Measurements from ENCODE around the gene UBE3D.

Gene UBE3D

DNA sequence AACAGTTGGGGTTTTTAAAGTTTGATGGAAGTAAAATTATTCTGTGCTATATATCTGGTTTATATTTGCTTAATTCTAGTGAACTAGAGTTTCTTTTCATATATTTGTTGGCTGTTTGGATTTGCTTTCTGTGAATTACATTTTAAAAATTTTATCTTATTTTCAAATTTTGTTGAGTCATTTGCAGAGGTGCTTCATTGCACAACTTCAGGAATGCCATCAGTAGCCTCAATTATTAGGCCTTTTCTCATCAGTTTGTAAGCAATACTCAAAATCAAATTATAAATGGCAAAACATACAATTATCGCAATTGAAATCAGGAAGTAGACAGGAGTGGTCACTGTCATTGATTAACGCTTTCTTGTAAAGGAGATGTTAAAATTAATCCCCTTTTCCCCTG, 96.9 kb downstream of the UBE3D start:
- no peak overlapping the region for H3K27ac ChIP-seq (ENCODE audit: low read length)
- H3K36me3 ChIP-seq (ENCODE audit: control insufficient read depth, low read depth, low read length), result no peaks in the 10 kb centered on the region
- no peak overlapping the region for H3K9ac ChIP-seq (ENCODE audit: low read length)
- H3K27me3 ChIP-seq (ENCODE audit: control insufficient read depth, insufficient read depth, low read length), result no peaks in the 10 kb centered on the region
- H3K4me1 ChIP-seq (ENCODE audit: control insufficient read depth, low read depth, low read length), result no peaks in the 10 kb centered on the region
- H3K4me3 ChIP-seq (ENCODE audit: low read length), result no peak overlapping the region
- no peaks in the 10 kb centered on the region for H3K9me3 ChIP-seq (ENCODE audit: control insufficient read depth, low read depth, low read length)

DNA sequence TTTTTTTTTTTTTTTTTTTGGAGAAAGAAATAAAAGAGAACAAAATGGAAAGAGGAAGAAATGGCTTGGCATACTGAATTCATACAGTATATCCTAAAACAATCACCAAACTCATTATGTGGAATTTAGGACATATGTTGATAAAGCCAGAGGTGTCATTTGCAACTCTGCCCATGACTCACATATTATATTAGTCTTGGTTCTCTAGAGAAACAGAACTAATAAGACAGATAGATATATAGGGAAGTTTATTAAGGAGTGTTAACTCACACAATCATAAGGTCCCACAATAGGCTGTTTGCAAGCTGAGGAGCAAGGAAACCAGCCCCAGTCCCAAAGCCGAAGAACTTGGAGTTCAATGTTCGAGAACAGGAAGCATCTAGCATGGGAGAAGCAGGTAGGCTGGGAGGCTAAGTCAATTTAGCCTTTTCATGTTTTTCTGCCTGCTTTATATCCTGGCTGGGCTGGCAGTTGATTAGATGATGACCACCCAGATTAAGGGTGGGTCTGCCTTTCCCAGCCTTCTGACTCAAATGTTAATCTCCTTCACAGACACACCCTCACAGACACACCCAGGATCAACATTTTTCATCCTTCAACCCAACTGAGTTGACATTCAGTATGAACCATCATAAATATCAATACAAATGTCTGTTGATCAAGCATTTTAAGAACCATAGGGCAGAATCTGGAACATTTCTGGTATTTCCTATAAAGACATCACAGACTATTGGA, 102.3 kb downstream of the UBE3D start:
- Histone ChIP-seq H3K27me3 (ENCODE audit: control insufficient read depth, insufficient read depth, low read length) (no peaks in the 10 kb centered on the region), H3K36me3 (ENCODE audit: control insufficient read depth, low read depth, low read length) (no peaks in the 10 kb centered on the region), H3K9me3 (ENCODE audit: control insufficient read depth, low read depth, low read length) (no peaks in the 10 kb centered on the region), H3K4me3 (ENCODE audit: low read length) (no peak overlapping the region), H3K4me1 (ENCODE audit: control insufficient read depth, low read depth, low read length) (peaks cover 21% of the 10 kb centered on the region), H3K27ac (ENCODE audit: low read length) (no peak overlapping the region), H3K9ac (ENCODE audit: low read length) (no peak overlapping the region)

DNA sequence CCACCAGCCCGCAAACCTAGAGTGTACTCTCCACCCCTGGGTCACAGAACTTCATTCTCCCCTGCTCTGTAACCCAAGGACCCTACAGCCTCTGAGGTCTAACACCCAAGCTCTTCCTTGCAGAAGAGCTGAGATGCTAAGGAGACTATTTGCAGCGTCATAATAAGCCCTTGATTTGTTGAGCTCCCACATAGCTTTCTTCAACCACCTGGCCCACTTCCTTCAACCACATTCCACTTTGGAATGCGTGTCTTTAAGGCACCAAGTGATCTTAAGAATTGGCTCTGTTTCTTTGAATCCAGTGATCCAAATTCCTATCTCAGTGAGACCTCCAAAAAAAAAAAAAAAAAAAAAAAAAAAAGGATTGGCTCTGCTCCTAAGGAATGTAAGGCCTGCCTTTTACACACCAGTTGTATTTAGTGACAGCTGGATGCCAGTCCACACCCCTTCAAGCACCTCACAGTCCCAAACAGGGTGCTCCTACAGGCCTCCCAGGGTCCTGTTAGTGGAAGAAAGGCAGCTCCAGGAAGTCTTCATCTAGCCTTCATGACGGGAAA, 106.2 kb downstream of the UBE3D start:
- Histone ChIP-seq H3K4me1 (ENCODE audit: control insufficient read depth, low read depth, low read length) (peaks cover 24% of the 10 kb centered on the region), H3K4me3 (ENCODE audit: low read length) (no peak overlapping the region), H3K36me3 (ENCODE audit: control insufficient read depth, low read depth, low read length) (peaks cover 3% of the 10 kb centered on the region), H3K9me3 (ENCODE audit: control insufficient read depth, low read depth, low read length) (no peaks in the 10 kb centered on the region), H3K27me3 (ENCODE audit: control insufficient read depth, insufficient read depth, low read length) (no peaks in the 10 kb centered on the region), H3K27ac (ENCODE audit: low read length) (no peak overlapping the region), H3K9ac (ENCODE audit: low read length) (no peak overlapping the region)

GRCh38 chr6:82958551-82958950, 107.1 kb downstream of the UBE3D start:
- Histone ChIP-seq H3K4me3 (ENCODE audit: low read length) (no peak overlapping the region), H3K9ac (ENCODE audit: low read length) (no peak overlapping the region), H3K4me1 (ENCODE audit: control insufficient read depth, low read depth, low read length) (peaks cover 24% of the 10 kb centered on the region), H3K36me3 (ENCODE audit: control insufficient read depth, low read depth, low read length) (peaks cover 3% of the 10 kb centered on the region), H3K27me3 (ENCODE audit: control insufficient read depth, insufficient read depth, low read length) (no peaks in the 10 kb centered on the region), H3K9me3 (ENCODE audit: control insufficient read depth, low read depth, low read length) (no peaks in the 10 kb centered on the region), H3K27ac (ENCODE audit: low read length) (no peak overlapping the region)

DNA sequence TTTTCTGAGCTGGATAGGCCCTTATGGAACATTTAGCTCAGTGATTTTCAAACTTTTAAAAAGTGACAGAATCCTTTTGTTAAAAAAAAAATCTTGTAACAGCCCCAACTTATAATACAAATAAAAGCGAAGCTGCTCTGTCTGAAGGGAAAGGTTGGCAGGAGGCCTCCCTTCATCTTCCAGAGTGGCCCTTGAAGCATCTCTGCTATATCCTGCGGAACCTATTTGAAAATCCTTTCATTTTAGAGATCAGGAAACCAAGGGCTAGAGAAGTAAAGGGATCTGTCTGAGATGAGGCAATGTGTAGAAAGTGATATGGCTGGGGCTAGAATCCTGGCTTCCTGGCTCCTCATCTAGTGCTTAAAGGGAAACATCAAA, 107.8 kb downstream of the UBE3D start:
- Histone ChIP-seq H3K9ac (ENCODE audit: low read length) (no peak overlapping the region), H3K4me3 (ENCODE audit: low read length) (no peak overlapping the region), H3K36me3 (ENCODE audit: control insufficient read depth, low read depth, low read length) (peaks cover 7% of the 10 kb centered on the region), H3K4me1 (ENCODE audit: control insufficient read depth, low read depth, low read length) (peaks cover 24% of the 10 kb centered on the region), H3K27ac (ENCODE audit: low read length) (no peak overlapping the region), H3K9me3 (ENCODE audit: control insufficient read depth, low read depth, low read length) (no peaks in the 10 kb centered on the region), H3K27me3 (ENCODE audit: control insufficient read depth, insufficient read depth, low read length) (no peaks in the 10 kb centered on the region)

GRCh38 chr6:82957171-82957867, 108.3 kb downstream of the UBE3D start:
- Histone ChIP-seq H3K27ac (ENCODE audit: low read length) (no peak overlapping the region), H3K36me3 (ENCODE audit: control insufficient read depth, low read depth, low read length) (peaks cover 8% of the 10 kb centered on the region), H3K9ac (ENCODE audit: low read length) (no peak overlapping the region), H3K4me3 (ENCODE audit: low read length) (no peak overlapping the region), H3K27me3 (ENCODE audit: control insufficient read depth, insufficient read depth, low read length) (no peaks in the 10 kb centered on the region), H3K4me1 (ENCODE audit: control insufficient read depth, low read depth, low read length) (peaks cover 24% of the 10 kb centered on the region), H3K9me3 (ENCODE audit: control insufficient read depth, low read depth, low read length) (no peaks in the 10 kb centered on the region)

DNA sequence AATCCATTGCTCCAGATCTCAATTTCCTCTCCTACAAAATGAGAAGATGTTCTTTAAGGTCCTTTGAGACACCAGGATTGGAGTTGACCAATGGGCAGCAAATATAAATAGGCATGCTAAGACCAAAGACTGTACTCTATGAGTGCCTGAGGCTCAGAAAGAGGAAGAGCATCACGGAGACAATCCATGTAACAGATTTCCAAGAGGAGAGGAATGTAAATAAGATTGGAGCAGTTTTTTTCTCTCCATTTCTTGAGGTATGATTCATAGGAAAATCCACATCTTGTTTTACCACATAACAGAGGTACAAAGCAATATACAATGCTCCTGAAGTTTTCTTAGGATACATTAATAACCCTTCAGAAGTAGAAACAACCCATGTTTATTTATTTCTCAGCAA, 109.8 kb downstream of the UBE3D start:
- Histone ChIP-seq H3K27ac (ENCODE audit: low read length) (no peak overlapping the region), H3K9me3 (ENCODE audit: control insufficient read depth, low read depth, low read length) (no peaks in the 10 kb centered on the region), H3K4me3 (ENCODE audit: low read length) (no peak overlapping the region), H3K4me1 (ENCODE audit: control insufficient read depth, low read depth, low read length) (peaks cover 24% of the 10 kb centered on the region), H3K9ac (ENCODE audit: low read length) (no peak overlapping the region), H3K36me3 (ENCODE audit: control insufficient read depth, low read depth, low read length) (peaks cover 8% of the 10 kb centered on the region), H3K27me3 (ENCODE audit: control insufficient read depth, insufficient read depth, low read length) (no peaks in the 10 kb centered on the region)

- H3K4me3 ChIP-seq (ENCODE audit: low read length), result no peak overlapping the region
- H3K36me3 ChIP-seq (ENCODE audit: control insufficient read depth, low read depth, low read length), result peaks cover 8% of the 10 kb centered on the region
- H3K9me3 ChIP-seq (ENCODE audit: control insufficient read depth, low read depth, low read length), result no peaks in the 10 kb centered on the region
- no peak overlapping the region for H3K9ac ChIP-seq (ENCODE audit: low read length)
- H3K27me3 ChIP-seq (ENCODE audit: control insufficient read depth, insufficient read depth, low read length), result no peaks in the 10 kb centered on the region
- no peak overlapping the region for H3K27ac ChIP-seq (ENCODE audit: low read length)
- H3K4me1 ChIP-seq (ENCODE audit: control insufficient read depth, low read depth, low read length), result peaks cover 20% of the 10 kb centered on the region
Measured at GRCh38 chr6:82954937-82955577, 110.6 kb downstream of the UBE3D start.

DNA sequence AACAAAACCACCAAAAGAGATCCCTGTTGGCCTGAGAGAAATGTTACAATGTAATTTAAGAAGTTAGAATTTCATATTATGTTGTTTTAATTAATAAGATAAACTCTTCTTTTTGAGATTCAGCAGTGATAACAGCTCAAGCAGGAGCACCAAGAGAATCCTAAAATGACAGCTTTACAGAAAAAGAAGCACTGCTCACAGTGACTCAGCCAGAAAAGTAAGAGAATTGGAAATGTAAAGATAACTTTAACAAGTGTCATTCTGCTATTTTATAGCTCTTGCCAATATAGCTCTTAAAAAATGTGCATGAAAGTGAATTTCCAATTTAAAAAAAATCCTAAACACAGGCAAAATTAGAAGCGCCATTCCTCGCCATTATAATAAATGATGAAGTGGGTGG, 111.3 kb downstream of the UBE3D start:
- Histone ChIP-seq H3K9me3 (ENCODE audit: control insufficient read depth, low read depth, low read length) (no peaks in the 10 kb centered on the region), H3K27ac (ENCODE audit: low read length) (no peak overlapping the region), H3K27me3 (ENCODE audit: control insufficient read depth, insufficient read depth, low read length) (no peaks in the 10 kb centered on the region), H3K36me3 (ENCODE audit: control insufficient read depth, low read depth, low read length) (peaks cover 8% of the 10 kb centered on the region), H3K4me1 (ENCODE audit: control insufficient read depth, low read depth, low read length) (peaks cover 13% of the 10 kb centered on the region), H3K9ac (ENCODE audit: low read length) (no peak overlapping the region), H3K4me3 (ENCODE audit: low read length) (no peak overlapping the region)

GRCh38 chr6:82953871-82954270, 111.8 kb downstream of the UBE3D start:
- H3K36me3 ChIP-seq (ENCODE audit: control insufficient read depth, low read depth, low read length), result peaks cover 8% of the 10 kb centered on the region
- no peak overlapping the region for H3K27ac ChIP-seq (ENCODE audit: low read length)
- H3K27me3 ChIP-seq (ENCODE audit: control insufficient read depth, insufficient read depth, low read length), result no peaks in the 10 kb centered on the region
- peaks cover 9% of the 10 kb centered on the region for H3K4me1 ChIP-seq (ENCODE audit: control insufficient read depth, low read depth, low read length)
- H3K9ac ChIP-seq (ENCODE audit: low read length), result no peak overlapping the region
- H3K4me3 ChIP-seq (ENCODE audit: low read length), result no peak overlapping the region
- H3K9me3 ChIP-seq (ENCODE audit: control insufficient read depth, low read depth, low read length), result no peaks in the 10 kb centered on the region

GRCh38 chr6:82951935-82952334, 113.7 kb downstream of the UBE3D start:
- no peak overlapping the region for H3K4me3 ChIP-seq (ENCODE audit: low read length)
- H3K4me1 ChIP-seq (ENCODE audit: control insufficient read depth, low read depth, low read length), result no peaks in the 10 kb centered on the region
- H3K27me3 ChIP-seq (ENCODE audit: control insufficient read depth, insufficient read depth, low read length), result no peaks in the 10 kb centered on the region
- H3K9ac ChIP-seq (ENCODE audit: low read length), result no peak overlapping the region
- no peak overlapping the region for H3K27ac ChIP-seq (ENCODE audit: low read length)
- no peaks in the 10 kb centered on the region for H3K9me3 ChIP-seq (ENCODE audit: control insufficient read depth, low read depth, low read length)
- H3K36me3 ChIP-seq (ENCODE audit: control insufficient read depth, low read depth, low read length), result peaks cover 8% of the 10 kb centered on the region

Measured in iPS-18a (cell line).